Cardiac fibroblast (primary cell): ENCODE data around the gene TGFB3.
A peak's percentile ranks its signal among the peaks of the same experiment; 100 is the strongest.

ENCODE experiments used
- DNase-seq, 2 donors: peaks; one replicate each; pipeline versions ENCODE4 v3.0.0 to v3.0.0-alpha.2; 2010; ENCODE audit warnings: low read depth in 2 of 2
- H3K4me3 ChIP-seq, 2 donors: replicated peaks in 1 of 2; 1 replicate in 1 of 2; 2 replicates in 1 of 2; pipeline ENCODE4 v1.5.1; 2011; ENCODE audit warnings: low read depth in 2 of 2, low read length in 2 of 2, mild to moderate bottlenecking in 2 of 2, moderate library complexity in 1 of 2
- TF ChIP-seq, protein P1 (sequence below): IDR thresholded peaks from one replicate; pipeline ENCODE4 v1.5.1; 2011; ENCODE audit warnings: low read depth, mild to moderate bottlenecking, low read length, inconsistent platforms

Gene TGFB3

DNA sequence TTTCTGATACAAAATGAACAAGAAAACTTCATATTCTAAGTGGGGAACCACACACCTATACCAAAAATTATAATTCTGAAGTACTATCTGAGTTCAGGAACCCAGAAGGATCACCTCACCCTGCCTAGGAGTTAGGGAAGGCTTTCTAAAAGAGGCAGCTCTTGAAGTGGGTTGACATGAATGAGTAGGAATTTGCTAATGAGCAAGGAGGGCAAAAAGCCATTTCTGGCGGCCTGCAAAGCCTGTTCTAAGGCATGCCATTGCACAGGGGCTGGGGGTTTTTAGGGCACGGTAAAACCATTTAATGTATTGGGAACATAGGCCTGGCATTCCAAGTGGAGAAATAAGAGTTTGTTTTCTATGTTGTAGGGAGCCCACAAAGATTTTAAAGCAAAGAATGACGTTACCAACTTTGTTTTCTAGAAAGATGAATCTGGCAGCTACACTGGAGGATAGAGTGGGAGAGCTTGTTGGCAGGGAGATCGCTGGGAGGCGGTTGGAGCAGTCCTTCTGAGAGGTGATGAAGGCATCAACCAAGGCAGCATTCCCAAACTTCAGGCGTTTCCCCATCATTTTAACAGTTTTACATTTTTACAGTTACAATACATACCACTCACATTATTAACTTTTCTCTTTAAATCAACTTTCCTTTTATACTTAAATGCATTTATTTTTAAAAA, 17.9 kb upstream of the TGFB3 start:
- H3K4me3 ChIP-seq: no peak overlapping the region
- TF ChIP-seq, protein P1, sequence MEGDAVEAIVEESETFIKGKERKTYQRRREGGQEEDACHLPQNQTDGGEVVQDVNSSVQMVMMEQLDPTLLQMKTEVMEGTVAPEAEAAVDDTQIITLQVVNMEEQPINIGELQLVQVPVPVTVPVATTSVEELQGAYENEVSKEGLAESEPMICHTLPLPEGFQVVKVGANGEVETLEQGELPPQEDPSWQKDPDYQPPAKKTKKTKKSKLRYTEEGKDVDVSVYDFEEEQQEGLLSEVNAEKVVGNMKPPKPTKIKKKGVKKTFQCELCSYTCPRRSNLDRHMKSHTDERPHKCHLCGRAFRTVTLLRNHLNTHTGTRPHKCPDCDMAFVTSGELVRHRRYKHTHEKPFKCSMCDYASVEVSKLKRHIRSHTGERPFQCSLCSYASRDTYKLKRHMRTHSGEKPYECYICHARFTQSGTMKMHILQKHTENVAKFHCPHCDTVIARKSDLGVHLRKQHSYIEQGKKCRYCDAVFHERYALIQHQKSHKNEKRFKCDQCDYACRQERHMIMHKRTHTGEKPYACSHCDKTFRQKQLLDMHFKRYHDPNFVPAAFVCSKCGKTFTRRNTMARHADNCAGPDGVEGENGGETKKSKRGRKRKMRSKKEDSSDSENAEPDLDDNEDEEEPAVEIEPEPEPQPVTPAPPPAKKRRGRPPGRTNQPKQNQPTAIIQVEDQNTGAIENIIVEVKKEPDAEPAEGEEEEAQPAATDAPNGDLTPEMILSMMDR: no peak
- peak in 1 of 2 donors; percentile 45 for DNase-seq

- no peak overlapping the region for H3K4me3 ChIP-seq
- TF ChIP-seq, protein P1: no peak
- no peak for DNase-seq
These were observed 14.7 kb upstream of the TGFB3 start for GRCh38 chr14:75996488-75996887.

GRCh38 chr14:75995372-75996041, 13.7 kb upstream of the TGFB3 start:
- TF ChIP-seq, protein P1: no peak
- no peak overlapping the region for H3K4me3 ChIP-seq
- DNase-seq: peak; percentile 48 to 90

- no peak for DNase-seq
- H3K4me3 ChIP-seq: no peak overlapping the region
- TF ChIP-seq, protein P1: no peak
These were observed 11.8 kb upstream of the TGFB3 start for GRCh38 chr14:75993567-75994041.

DNA sequence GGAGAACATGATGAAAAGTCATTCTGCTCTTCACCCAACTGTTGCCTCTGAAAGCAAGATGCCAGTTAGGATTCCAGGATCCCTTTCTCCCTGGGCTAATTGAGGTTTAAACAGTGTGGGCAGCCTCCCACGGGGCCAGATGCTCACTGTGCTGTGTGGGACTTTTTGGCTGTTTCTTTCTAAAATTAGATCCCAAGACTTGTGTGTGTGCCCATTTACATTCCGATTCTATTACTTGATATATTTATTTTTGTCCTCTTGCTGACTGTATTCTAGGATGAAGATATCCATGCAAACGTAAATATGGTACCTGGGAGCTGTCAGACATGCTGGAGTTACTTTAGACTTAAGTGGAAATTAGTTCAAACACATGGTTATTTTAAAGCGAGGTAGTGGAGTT, 10.0 kb upstream of the TGFB3 start:
- H3K4me3 ChIP-seq: no peak overlapping the region
- DNase-seq: no peak
- TF ChIP-seq, protein P1: no peak

DNA sequence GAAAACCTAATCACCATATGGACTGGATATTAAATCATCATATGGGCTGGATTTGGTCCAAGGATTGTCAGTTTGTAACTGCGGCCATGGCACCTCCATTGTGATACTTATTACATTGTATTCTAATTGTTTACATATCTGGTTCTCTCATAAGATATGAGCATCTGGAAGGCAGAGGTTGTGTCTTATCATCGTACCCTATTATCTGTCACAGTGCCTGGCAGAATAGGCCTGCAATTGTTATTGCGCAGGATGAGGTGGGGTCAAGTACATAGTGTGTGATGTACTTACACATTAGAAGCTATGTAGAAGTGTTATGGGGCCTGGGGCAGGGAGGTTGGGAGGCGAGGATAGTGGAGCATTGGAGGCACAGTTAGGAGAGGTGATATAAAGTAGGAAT, 8.5 kb upstream of the TGFB3 start:
- DNase-seq: no peak
- TF ChIP-seq, protein P1: no peak

More for the DNA sequence above, 8.5 kb upstream of the TGFB3 start:
- H3K4me3 ChIP-seq: no peak overlapping the region
